Psoas muscle (tissue), 8 donors: Measurements from ENCODE around the gene ZFP28. TPM values are rescaled to one million over a fixed set of nuclear protein-coding genes. Genes with fewer than 3 reads are reported as not detected.

Experiments used
- ATAC-seq, 4 donors: fragments of 200-7000 bp; cut with Tn5 transposase; one replicate each; pipeline ENCODE4 v1.9.1; 2020; ENCODE audit warnings: moderate library complexity in 3 of 4, mild to moderate bottlenecking in 2 of 4
- DNase-seq, 2 donors: peaks; one replicate each; pipeline ENCODE4 v3.0.0-alpha.2; 2020
- H3K27ac ChIP-seq: fragments of 200-600 bp; one replicate; pipeline ENCODE4 v1.8.0; 2022
- H3K27me3 ChIP-seq, 3 donors: fragments of 200-600 bp in 1 of 3; one replicate each; pipeline versions ENCODE4 v1.6.1 to v1.8.0; 2013 to 2022; ENCODE audit warnings: low read length in 2 of 3, mild to moderate bottlenecking in 2 of 3, moderate library complexity in 1 of 3; ENCODE audit not compliant: insufficient read depth in 3 of 3
- H3K36me3 ChIP-seq, 2 donors: fragments of 200-600 bp in 1 of 2; one replicate each; pipeline versions ENCODE4 v1.6.1 to v1.8.0; 2013 to 2022; ENCODE audit warnings: low read depth in 1 of 2, mild to moderate bottlenecking in 1 of 2, moderate library complexity in 1 of 2; ENCODE audit not compliant: insufficient read depth in 1 of 2
- H3K4me1 ChIP-seq: fragments of 200-600 bp; one replicate; pipeline ENCODE4 v1.8.0; 2022
- H3K4me3 ChIP-seq: fragments of 200-600 bp; one replicate; pipeline ENCODE4 v1.8.0; 2022; ENCODE audit warnings: mild to moderate bottlenecking
- H3K9me3 ChIP-seq: fragments of 200-600 bp; one replicate; pipeline ENCODE4 v1.8.0; 2022
- CTCF ChIP-seq: fragments of 200-600 bp; IDR thresholded peaks from one replicate; pipeline ENCODE4 v1.8.0; 2022; ENCODE audit warnings: antibody characterized with exemption
- WGBS, 3 donors: extraction: QIAGEN DNeasy Blood & Tissue Kit; methylation state at CpG; one replicate each; pipeline versions ENCODE4 v1.1.6 to v1.1.7; 2013; 5-methylcytosine and 5-hydroxymethylcytosine counted together
- intact Hi-C, 2 donors: fragments of 100-400 bp; cut with DNase I; formaldehyde crosslinking; loops; one replicate each; pipeline versions ENCODE4 v1.11.0 to v1.14.2; 2022
- polyA plus RNA-seq, 3 donors: library from polyadenylated mRNA; stranded (reverse); fragments of 200-250 nt; gene quantifications; one replicate each; pipeline ENCODE4 v1.2.3, GENCODE V29; 2013
- total RNA-seq, 4 donors: library from RNA; stranded (reverse); fragmentation: NEBNext Ultra II Directional in 2 of 4; extraction: Animal tissue kit (Norgen Biotek cat#: 25700) in 2 of 4; gene quantifications; one replicate each; pipeline versions ENCODE4 v1.2.1 to v1.2.4, GENCODE V29; 2021 to 2023
- donor health status: healthy with polysubstance abuse.
- donor health status: DM: no; HTN: no; CAD: no; lungs with moderate emphysema.
- donor health status: Bipolar disorder and iron deficiency.
- donor health status: healthy.
- donor health status: DM: yes; HTN: yes; CAD: no.
- donor health status: DM: no; HTN: no; CAD: no.
- donor health status: DM: no; HTN: no; CAD: no.
- donor health status: DM: yes; HTN: yes; CAD: no.

The ZFP28 gene
- total and polyA plus RNA-seq, 7 donors, result 1.7 to 7.0 (median 3.1) TPM

DNA sequence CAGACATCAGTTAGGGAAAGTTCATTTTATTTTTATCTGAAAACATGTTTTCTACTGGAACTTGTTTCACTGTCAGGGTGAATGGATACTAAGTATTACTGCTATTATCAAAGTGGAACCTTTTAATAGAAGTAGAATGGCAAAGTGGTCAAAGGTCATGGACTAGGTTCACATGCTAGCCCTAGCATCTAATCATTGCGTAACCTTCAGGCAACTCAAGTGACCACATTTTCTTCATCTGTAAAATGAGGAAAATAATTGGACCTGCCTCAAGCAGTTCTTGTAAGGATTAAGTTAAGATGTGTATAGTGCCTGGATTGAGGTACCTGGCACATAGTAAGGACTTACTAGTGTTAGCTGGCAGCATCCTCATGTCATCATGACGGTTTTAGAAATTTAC lies 5.0 kb downstream of the ZFP28 start:
- Histone ChIP-seq H3K4me3 (no peak overlapping the region), H3K36me3 (peaks cover 7 to 42% of the 10 kb centered on the region in 2 donors), H3K9me3 (peaks cover 67% of the 10 kb centered on the region), H3K27me3 (no peaks in the 10 kb centered on the region), H3K4me1 (no peaks in the 10 kb centered on the region), H3K27ac (no peak overlapping the region)
- intact Hi-C loops, result no loop called here
- WGBS, 3 donors, result 94 to 98% (median 96%) methylated on average over 2 of the region's 2 CpGs
- no peak for ATAC-seq
- TF ChIP-seq CTCF, result no peak
- DNase-seq, result no peak

GRCh38 chr19:56547535-56547934 lies 8.8 kb downstream of the ZFP28 start:
- Histone ChIP-seq H3K4me1 (no peaks in the 10 kb centered on the region), H3K36me3 (peaks cover 13 to 59% of the 10 kb centered on the region in 2 donors), H3K4me3 (no peak overlapping the region), H3K9me3 (peaks cover 96% of the 10 kb centered on the region), H3K27ac (no peak overlapping the region), H3K27me3 (no peaks in the 10 kb centered on the region)
- ATAC-seq (no peak), DNase-seq (no peak)
- no peak for TF ChIP-seq CTCF
- intact Hi-C loops, result no loop called here
- 57 to 62% (median 62%) methylated on average over 6 of the region's 6 CpGs for WGBS, 3 donors

DNA sequence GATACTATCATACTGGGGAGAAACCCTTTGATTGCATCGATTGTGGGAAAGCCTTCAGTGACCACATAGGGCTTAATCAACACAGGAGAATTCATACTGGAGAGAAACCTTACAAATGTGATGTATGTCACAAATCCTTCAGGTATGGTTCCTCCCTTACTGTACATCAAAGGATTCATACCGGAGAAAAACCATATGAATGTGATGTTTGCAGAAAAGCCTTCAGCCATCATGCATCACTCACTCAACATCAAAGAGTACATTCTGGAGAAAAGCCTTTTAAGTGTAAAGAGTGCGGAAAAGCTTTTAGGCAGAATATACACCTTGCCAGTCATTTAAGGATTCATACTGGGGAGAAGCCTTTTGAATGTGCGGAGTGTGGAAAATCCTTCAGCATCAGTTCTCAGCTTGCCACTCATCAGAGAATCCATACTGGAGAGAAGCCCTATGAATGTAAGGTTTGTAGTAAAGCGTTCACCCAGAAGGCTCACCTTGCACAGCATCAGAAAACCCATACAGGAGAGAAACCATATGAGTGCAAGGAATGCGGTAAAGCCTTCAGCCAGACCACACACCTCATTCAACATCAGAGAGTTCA lies 15.6 kb downstream of the ZFP28 start:
- WGBS, 3 donors, result 83 to 98% (median 98%) methylated on average over 6 of the region's 6 CpGs
- ATAC-seq (no peak), DNase-seq (no peak)
- Histone ChIP-seq H3K27ac (no peak overlapping the region), H3K36me3 (peaks cover 24 to 54% of the 10 kb centered on the region in 2 donors), H3K4me1 (no peaks in the 10 kb centered on the region), H3K27me3 (no peaks in the 10 kb centered on the region), H3K9me3 (peaks cover 98% of the 10 kb centered on the region), H3K4me3 (no peak overlapping the region)
- no peak for TF ChIP-seq CTCF
- intact Hi-C loops, result no loop called here

DNA sequence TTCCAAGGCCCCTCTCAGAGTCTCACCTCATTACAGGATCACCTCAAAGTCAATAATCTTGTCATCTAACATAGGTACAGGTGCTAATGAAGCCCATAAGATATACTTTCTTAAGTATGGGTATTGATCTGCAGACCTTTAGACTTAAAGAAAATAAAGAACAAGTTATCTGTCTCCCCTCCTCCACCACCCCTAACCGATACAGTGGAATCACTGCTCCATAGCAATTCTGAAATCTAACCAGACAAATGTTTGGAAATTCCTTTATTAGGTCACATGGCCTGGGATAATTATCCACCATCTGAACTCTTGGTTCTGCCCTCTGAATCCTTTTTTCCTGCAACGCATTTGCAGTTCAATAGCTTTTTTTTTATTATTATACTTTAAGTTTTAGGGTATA lies 24.0 kb downstream of the ZFP28 start:
- H3K27me3 ChIP-seq, result no peaks in the 10 kb centered on the region
- H3K27ac ChIP-seq, result no peak overlapping the region
- H3K4me3 ChIP-seq, result no peak overlapping the region
- DNase-seq (no peak), ATAC-seq (no peak)
- peaks cover 9 to 10% of the 10 kb centered on the region in 2 donors for H3K36me3 ChIP-seq
- 97 to 100% (median 99%) methylated on average over 2 of the region's 2 CpGs for WGBS, 3 donors
- no peak for TF ChIP-seq CTCF
- peaks cover 79% of the 10 kb centered on the region for H3K9me3 ChIP-seq
- no peaks in the 10 kb centered on the region for H3K4me1 ChIP-seq
- intact Hi-C loops, result no loop called here

- peaks cover 25 to 42% of the 10 kb centered on the region in 2 donors for H3K36me3 ChIP-seq
- peak overlapping the region; percentile 100 for H3K4me3 ChIP-seq
- H3K4me1 ChIP-seq, result no peaks in the 10 kb centered on the region
- peak; percentile 36 to 67 (median 56) for ATAC-seq
- WGBS, 3 donors, result 0 to 1% (median 0%) methylated on average over 23 of the region's 23 CpGs
- TF ChIP-seq CTCF, result no peak
- peak; percentile 56 to 72 for DNase-seq
- H3K27ac ChIP-seq, result peak overlapping the region; percentile 84
- intact Hi-C loops, result loop anchor here in 1 of 2 donors (1.0 to 2.0 kb wide), 2 partner anchors 28 to 59 kb away; partner anchors contain the start of gene ZFP28
- H3K9me3 ChIP-seq, result peaks cover 78% of the 10 kb centered on the region
- H3K27me3 ChIP-seq, result no peaks in the 10 kb centered on the region
Observed at GRCh38 chr19:56566904-56567273, 28.1 kb downstream of the ZFP28 start.
